Esophagus squamous epithelium (tissue), 4 donors: ENCODE results near the gene CREB3L1.

Experiments used
- CTCF ChIP-seq, 6 experiments: fragments of 450-650 bp in 4 of 6; fragments of 200-600 bp in 2 of 6; sonication (generic) in 2 of 6; IDR thresholded peaks; one replicate each; pipeline ENCODE4 v1.5.1; 2016 to 2019; ENCODE audit warnings: antibody characterized with exemption in 6 of 6, mild to moderate bottlenecking in 4 of 6, moderate library complexity in 4 of 6
- POLR2A ChIP-seq, 4 donors: fragments of 450-650 bp; IDR thresholded peaks; one replicate each; pipeline ENCODE4 v1.6.1; 2017; ENCODE audit warnings: antibody characterized with exemption in 4 of 4, mild to moderate bottlenecking in 4 of 4, moderate library complexity in 3 of 4

DNA sequence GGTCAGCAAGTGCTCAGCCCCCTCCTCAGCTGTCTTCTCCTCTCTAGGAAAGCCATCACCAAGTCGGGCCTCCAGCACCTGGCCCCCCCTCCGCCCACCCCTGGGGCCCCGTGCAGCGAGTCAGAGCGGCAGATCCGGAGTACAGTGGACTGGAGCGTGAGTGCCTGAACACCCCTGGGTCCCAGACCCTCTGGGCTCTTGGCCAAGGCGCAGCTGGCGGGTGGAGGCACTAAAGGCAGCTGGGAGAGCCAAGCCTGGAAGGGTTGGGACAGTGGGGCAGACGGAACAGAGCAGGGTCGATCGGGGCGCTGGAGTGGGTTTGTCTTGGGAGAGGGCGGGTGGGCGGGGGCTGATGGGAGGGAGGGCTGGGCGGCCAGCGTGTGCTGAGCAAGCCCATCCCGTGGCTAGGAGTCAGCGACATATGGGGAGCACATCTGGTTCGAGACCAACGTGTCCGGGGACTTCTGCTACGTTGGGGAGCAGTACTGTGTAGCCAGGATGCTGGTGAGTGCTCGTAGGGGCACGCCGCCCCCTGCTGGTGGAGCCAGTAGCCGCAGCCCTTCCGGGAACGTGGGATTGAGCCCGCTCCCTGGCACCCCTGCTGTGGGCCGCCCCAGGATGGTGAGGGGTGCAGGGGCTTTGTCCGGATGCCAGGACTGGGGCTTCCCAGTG, 89.9 kb downstream of the CREB3L1 start:
- TF ChIP-seq CTCF (IDR thresholded peaks at IDR 0.05) = peak; percentile 82 to 93 (median 86)
- no peak for TF ChIP-seq POLR2A (IDR thresholded peaks at IDR 0.05)
